ENCODE data around the gene MIS12.

The MIS12 gene

GRCh38 chr17:5486206-5487124, at the start of gene MIS12:
MIS12 (plus strand) TSS chr17:5486566; CDS start chr17:5488863, 2,297 bp downstream.
- DNase-seq (ENCODE audit: low spot score) = peak; percentile 99
- TF ChIP-seq CTCF (conservative IDR thresholded peaks at IDR 0.05; ENCODE audit: low read depth) = no peak
- H3K27ac ChIP-seq = peak within 1 kb of the TSS; percentile 98
- ChIA-PET POLR2A (ENCODE audit: low non-redundant PET) (interaction anchor here (0.6 kb wide), 1 partner anchor 146 kb away, joined by 4 read pairs; no protein-coding TSS in a partner anchor), CTCF (interaction anchor here (0.6 kb wide), 1 partner anchor 949 kb away, joined by 3 read pairs; no protein-coding TSS in a partner anchor)

GRCh38 chr17:5437721-5438317, 48.5 kb upstream of the MIS12 start:
- ChIA-PET POLR2A (ENCODE audit: low non-redundant PET) (no interaction called here), CTCF (interaction anchor here (0.6 to 2.8 kb wide), 5 partner anchors 12 to 30 kb away, joined by 3 to 17 read pairs (median 3); partner anchors contain the start of gene NUP88)
- H3K27ac ChIP-seq = no peak overlapping the region
- peak; percentile 55 for DNase-seq (ENCODE audit: low spot score)
- no peak for TF ChIP-seq CTCF (conservative IDR thresholded peaks at IDR 0.05; ENCODE audit: low read depth)

GRCh38 chr17:5438716-5439445, 47.5 kb upstream of the MIS12 start, which contains the start of gene C1QBP:
C1QBP (minus strand) TSS chr17:5439155; CDS start chr17:5439073, 82 bp downstream.
- POLR2A ChIA-PET (ENCODE audit: low non-redundant PET) = interaction anchor here (1.8 kb wide), 1 partner anchor 19 kb away, joined by 9 read pairs; the partner anchor contains the start of genes NUP88 and RPAIN
- peak; percentile 89 for DNase-seq (ENCODE audit: low spot score)

GRCh38 chr17:5439446-5439764, 47.0 kb upstream of the MIS12 start:
- ChIA-PET CTCF (interaction anchor here (0.6 to 2.8 kb wide), 25 partner anchors 9 to 1341 kb away, joined by 3 to 17 read pairs (median 4); partner anchors contain the start of genes DHX33, NUP88 and RPAIN), POLR2A (ENCODE audit: low non-redundant PET) (interaction anchor here (1.8 kb wide), 1 partner anchor 20 kb away, joined by 9 read pairs; the partner anchor contains the start of genes NUP88 and RPAIN)
- no peak for DNase-seq (ENCODE audit: low spot score)
- TF ChIP-seq CTCF (conservative IDR thresholded peaks at IDR 0.05; ENCODE audit: low read depth) = peak; percentile 80
- peak overlapping the region; percentile 75 for H3K27ac ChIP-seq

More at GRCh38 chr17:5438716-5439445, 47.5 kb upstream of the MIS12 start, which contains the start of gene C1QBP:
- peak within 1 kb of the TSS; percentile 75 for H3K27ac ChIP-seq
- peak; percentile 98 for TF ChIP-seq CTCF (conservative IDR thresholded peaks at IDR 0.05; ENCODE audit: low read depth)
- CTCF ChIA-PET = interaction anchor here (0.6 to 2.8 kb wide), 27 partner anchors 10 to 1341 kb away, joined by 3 to 17 read pairs (median 4); partner anchors contain the start of genes DHX33, NUP88 and RPAIN

- CTCF ChIA-PET = interaction anchor here (0.6 kb wide), 1 partner anchor 252 kb away, joined by 3 read pairs; no protein-coding TSS in a partner anchor
- POLR2A ChIA-PET (ENCODE audit: low non-redundant PET) = no interaction called here
- no peak for DNase-seq (ENCODE audit: low spot score)
- no peak overlapping the region for H3K27ac ChIP-seq
- TF ChIP-seq CTCF (conservative IDR thresholded peaks at IDR 0.05; ENCODE audit: low read depth) = no peak
These were observed 42.6 kb upstream of the MIS12 start for GRCh38 chr17:5443728-5444127.

Measured in RWPE1 (cell line).